Breast epithelium (tissue), 3 donors: ENCODE results near the gene SAMD8.

Experiments
- POLR2AphosphoS5 ChIP-seq, 3 donors: sonication (generic); formaldehyde crosslinking; IDR thresholded peaks; one replicate each; pipeline ENCODE4 v1.6.1; 2017; ENCODE audit warnings: antibody characterized with exemption in 3 of 3
- TF ChIP-seq, protein P1 (sequence below), 3 donors: fragments of 450-650 bp; IDR thresholded peaks; one replicate each; pipeline ENCODE4 v1.5.1; 2016 to 2017; ENCODE audit warnings: antibody characterized with exemption in 3 of 3, mild to moderate bottlenecking in 3 of 3, moderate library complexity in 3 of 3

- TF ChIP-seq, protein P1, sequence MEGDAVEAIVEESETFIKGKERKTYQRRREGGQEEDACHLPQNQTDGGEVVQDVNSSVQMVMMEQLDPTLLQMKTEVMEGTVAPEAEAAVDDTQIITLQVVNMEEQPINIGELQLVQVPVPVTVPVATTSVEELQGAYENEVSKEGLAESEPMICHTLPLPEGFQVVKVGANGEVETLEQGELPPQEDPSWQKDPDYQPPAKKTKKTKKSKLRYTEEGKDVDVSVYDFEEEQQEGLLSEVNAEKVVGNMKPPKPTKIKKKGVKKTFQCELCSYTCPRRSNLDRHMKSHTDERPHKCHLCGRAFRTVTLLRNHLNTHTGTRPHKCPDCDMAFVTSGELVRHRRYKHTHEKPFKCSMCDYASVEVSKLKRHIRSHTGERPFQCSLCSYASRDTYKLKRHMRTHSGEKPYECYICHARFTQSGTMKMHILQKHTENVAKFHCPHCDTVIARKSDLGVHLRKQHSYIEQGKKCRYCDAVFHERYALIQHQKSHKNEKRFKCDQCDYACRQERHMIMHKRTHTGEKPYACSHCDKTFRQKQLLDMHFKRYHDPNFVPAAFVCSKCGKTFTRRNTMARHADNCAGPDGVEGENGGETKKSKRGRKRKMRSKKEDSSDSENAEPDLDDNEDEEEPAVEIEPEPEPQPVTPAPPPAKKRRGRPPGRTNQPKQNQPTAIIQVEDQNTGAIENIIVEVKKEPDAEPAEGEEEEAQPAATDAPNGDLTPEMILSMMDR (IDR thresholded peaks at IDR 0.05), result no peak
- TF ChIP-seq POLR2AphosphoS5 (IDR thresholded peaks at IDR 0.05), result no peak
Observed at GRCh38 chr10:75117995-75118394, 6.5 kb downstream of the SAMD8 start.
